DMS53 (cell line): Measurements from ENCODE around the gene LRRC56.

Experiments used
- DNase-seq: peaks from one replicate; lab custom pipeline; 2025; lab: John Stamatoyannopoulos, UW

The LRRC56 gene

GRCh38 chr11:539971-540481 is 2.7 kb downstream of the LRRC56 start:
- no peak for DNase-seq

GRCh38 chr11:540583-541432 is 3.5 kb downstream of the LRRC56 start:
- no peak for DNase-seq

DNA sequence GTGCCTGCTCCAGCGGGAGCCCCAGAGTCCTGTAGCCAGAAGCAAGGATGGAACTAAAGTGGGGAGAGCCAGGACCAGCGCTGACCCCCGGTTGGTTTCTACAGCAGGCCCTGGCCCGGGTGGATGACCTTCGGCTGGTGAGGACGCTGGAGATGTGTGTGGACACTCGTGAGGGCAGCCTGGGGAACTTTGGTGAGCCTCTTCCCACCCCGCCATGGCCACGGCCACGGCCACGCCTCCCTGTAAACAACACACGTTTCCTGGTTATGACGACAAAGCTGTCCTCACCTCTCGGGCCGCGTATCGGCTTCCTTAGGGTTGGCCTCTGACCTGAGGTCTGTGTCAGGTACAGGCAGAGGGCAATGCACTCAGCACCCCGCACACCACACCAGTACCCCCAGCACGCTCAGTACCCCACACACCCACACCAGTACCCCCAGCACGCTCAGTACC is 4.1 kb downstream of the LRRC56 start:
- DNase-seq, result peak; percentile 49

DNA sequence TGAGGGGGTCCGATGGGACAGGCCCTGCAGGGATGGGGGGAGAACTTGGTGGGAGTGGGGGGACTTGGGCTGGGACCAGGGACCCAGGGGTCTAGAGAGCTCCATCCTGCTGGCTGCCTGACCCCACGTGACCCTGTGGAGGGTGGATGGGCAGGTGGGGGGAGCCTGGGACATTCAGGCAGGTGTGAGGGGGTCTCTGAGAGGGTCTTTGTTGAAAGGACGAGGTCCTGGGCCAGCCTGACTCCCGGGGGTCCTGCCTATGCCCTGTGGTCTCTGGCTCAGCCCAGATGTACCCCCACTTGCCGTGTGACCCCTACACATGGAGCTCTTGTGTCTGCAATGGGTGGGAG is 7.5 kb downstream of the LRRC56 start:
- DNase-seq, result no peak

DNA sequence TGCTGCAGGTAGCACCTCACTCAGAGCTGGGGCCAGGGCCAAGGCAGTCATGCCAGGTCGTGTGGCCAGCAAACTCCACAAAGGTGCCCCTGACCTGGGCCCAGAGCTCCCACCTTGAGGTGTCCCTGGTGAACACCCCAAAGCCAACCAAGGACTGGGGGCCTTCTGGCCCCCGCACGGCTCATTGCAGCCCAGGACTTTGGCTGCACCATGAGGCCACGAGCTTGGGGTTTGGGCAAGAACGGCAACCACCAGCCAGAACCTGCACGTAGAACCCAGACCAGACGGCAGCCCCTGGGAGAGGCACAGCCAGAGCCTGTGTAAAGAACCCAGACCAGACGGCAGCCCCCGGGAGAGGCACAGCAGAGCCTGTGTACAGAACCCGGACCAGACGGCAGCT is 7.8 kb downstream of the LRRC56 start:
- DNase-seq, result no peak

DNA sequence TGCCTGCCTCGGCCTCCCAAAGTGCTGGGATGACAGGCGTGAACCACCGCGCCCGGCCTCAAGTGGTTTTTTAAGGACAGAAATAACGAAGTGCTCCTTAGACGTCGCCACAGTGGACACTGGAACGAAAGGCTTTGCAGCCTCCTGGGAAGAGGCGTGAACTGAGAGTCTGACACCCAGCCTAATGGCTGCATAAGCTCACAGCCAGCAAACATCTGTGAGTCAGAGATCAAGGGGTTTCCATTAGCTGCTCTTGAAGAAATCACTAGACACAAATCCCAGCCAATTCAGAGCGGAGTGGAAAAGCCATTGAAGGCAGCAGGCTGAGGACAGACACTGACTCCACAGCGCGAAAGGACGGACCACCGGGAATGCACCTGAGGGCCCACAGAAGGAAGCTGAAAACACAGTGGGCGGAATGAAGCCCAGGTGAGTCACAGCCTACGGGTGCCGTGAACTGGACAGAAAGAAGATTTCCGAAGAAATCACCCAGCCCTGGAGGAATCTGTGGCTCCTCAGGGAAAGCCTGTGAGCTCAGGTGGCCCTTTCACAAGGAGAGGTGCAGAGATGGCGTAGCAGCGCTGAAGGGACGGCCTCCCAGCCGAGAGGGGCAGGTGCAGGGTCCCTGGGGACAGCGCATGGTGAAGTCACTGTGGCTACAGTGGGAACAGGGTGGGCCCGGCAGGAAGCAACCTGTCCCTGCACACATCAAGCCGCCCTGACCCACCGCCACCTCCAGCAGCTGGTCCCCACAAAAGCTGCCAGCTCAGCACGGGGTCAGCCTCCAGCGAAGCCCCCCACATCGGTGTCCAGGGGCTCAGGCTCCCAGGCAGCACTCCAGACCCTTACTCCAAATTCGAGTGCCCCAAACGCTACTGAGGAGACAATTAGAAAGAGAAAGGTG is 11.6 kb downstream of the LRRC56 start:
- peak; percentile 56 for DNase-seq

DNA sequence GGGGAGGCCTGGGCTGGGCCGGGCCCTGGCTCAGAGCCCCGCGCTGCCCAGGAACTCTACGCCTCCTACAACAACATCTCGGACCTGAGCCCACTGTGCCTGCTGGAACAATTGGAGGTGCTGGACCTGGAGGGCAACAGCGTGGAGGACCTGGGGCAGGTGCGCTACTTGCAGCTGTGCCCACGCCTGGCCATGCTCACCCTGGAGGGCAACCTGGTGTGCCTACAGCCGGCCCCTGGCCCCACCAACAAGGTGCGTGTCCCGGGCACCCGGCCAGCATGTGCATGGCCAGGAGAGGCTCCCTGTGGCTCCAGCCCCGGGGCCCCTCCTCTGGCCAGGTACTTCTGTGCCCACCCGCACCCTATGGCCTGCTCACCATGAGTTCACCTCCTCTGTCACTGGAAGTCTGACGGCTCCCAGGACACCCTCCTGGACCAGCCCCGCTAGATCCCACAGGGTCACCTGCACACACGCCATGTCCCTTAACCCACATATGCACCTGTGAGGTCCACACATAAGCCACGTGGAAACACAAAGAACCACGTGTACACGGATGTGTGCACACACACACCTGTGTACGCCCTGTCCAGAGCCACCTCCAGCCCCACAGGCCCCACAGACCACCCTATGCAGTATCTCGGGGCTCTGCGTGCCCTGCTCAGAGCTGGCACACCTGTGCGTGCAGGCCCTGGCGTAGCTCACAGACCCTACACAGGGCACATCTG is 12.9 kb downstream of the LRRC56 start:
- no peak for DNase-seq

DNA sequence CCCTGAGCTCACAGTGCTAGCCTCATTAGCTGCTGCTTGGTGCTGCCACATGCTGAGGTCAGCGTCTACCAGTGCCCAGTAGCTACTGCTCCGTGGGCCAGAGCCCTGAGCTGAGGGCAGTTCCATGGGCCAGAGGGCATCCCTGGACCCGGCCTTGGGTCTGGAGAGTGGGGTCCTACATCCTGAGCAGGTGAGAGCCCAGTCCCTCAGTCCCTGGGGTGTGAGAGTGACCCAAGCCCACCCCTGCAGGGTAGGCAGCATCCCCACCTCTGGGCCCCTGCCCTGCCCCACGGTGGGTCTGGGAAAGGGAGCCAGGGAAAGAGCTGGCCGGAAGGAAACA is 13.4 kb downstream of the LRRC56 start:
- no peak for DNase-seq

- DNase-seq, result no peak
Observed at GRCh38 chr11:551131-551530, 13.8 kb downstream of the LRRC56 start.

DNA sequence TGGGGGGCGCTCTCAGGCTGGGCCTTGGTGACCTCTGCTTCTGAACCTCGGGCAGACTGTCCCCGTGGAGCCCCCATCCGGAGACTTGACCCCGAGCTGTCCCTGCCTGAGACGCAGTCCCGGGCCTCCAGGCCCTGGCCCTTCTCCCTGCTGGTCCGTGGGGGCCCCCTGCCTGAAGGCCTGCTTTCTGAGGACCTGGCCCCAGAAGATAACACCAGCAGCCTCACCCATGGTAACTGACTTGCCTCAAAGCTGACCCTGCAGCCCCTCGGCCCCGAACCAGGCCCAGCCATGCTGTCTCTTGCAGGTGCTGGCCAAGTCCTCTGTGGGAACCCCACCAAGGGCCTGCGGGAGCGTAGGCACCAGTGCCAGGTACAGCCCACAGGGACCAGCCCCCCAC is 14.3 kb downstream of the LRRC56 start:
- no peak for DNase-seq

DNA sequence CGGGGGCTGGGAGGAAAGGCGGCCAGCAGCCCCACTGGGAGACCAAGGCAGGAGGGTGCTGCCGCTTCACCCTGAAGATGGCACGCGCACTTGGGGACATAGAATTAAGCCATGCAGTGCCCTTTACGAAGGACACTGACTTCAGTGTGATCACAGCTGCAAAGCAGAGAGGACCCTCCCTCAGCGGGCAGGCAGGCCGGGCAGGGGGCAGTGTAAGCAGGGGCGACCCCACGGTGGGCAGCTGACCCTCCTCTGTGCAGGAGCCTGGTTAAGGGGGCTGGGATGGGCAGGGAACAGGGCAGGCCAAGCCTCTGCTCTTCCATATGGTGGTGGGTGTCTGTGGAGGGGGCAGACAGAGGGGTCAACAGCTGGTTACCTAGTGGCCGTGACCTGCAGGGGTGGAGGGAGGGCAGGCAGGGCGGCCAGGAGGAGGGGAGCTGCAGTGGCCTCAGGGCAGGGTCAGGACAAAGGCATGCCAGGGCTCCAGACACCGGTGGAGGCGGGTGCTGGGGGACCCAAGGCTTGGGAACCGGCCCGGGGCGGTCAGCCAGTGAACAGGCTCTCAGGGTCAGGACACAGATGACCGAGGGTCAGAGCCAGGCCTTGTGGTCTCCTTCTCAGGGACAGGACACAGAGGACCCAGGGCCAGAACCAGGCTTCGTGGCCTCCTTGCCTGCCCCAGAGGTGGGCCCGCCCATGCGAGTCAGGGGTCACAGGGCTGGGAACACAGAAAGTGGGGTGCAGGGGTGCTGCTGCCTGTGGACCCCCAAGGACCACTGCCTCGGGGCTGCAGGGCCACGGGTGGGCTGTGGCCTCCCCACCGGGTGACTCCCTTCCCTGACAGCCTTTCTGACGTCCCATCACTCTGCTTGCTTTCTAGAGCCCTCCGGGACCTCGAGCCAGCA is 16.0 kb downstream of the LRRC56 start:
- no peak for DNase-seq

DNA sequence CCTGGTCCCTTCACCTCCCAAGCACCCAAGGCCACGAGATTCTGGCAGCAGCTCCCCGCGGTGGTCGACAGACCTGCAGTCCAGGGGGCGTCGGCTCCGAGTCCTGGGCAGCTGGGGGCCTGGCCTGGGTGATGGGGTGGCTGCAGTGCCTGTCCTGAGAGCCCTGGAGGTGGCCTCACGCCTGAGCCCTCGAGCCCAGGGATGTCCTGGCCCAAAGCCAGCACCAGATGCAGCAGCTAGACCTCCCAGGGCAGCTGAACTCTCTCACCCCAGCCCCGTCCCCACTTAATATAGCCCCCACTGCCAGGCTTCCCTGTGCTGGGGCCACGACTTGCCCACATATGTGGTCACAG is 16.6 kb downstream of the LRRC56 start:
- peak; percentile 61 for DNase-seq

DNA sequence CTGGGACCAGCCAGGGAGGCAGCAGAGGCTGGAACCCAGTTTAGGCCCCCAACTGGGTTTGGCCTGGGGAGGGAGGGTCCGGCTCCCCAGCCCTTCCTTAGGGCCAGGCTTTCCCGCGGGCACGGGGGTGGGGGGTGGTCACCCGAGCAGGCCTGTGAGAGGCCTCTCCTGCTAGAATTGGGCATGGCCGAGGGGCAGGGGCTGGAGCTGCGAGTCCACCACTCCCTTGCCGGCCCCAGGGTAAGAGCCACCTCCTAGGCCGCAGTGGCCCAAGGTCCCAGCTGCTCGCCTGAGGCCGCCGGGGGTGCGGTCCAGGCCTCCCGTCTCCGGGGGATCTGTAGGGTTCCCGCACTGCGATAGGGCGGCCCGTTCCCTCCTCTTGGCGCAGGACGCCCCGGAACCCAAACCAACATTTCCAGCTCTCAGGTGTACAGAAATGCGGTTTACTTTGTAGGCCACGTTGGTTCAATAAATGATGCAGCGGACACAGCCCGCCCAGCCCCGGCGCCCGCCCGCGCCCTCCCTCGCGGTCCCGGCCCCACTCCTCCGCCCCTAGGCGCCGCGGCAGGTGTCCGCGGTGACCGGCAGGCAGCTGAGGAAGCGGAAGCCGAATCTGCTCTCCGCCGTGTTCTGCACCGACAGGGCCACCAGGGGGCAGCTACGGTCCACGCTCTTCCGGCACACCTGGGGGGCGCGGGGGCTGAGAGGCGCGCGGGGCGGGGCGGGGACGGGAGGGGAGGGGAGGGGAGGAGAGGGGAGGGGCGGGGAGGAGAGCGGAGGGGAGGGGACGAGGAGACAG is 17.3 kb downstream of the LRRC56 start:
- peak; percentile 95 for DNase-seq

DNA sequence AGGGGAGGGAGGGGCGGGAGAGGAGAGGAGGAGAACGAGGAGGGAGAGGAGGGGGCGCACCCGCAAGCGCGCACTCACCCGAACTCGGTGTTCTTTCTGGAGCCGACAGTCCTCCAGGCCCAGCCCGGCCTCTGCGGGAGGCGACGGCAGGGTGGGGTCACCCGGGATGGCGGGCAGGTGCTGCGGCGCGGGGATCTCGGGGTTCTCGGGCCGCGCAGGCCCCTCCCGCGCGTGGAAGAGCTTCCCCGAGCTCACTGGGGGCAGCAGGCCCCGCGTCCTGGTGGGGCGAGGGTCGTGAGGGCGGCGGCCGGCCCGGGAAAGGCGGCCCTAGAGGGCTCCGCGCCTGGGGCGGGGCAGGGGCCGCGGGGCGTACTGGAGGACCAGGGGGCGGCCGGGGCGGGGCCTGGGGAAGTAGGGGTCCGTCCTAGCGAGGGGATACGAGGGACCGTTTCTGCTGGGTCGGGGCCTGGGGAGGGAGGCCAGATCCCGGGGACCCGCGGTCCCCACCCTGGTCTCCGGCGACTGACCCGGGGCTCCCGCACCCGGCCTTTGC is 18.0 kb downstream of the LRRC56 start:
- DNase-seq, result no peak

GRCh38 chr11:555780-556661 is 18.7 kb downstream of the LRRC56 start:
- peak; percentile 77 for DNase-seq

GRCh38 chr11:556662-557256 is 19.4 kb downstream of the LRRC56 start:
- DNase-seq, result no peak

GRCh38 chr11:557328-558132 is 20.2 kb downstream of the LRRC56 start:
- DNase-seq, result peak; percentile 46

DNA sequence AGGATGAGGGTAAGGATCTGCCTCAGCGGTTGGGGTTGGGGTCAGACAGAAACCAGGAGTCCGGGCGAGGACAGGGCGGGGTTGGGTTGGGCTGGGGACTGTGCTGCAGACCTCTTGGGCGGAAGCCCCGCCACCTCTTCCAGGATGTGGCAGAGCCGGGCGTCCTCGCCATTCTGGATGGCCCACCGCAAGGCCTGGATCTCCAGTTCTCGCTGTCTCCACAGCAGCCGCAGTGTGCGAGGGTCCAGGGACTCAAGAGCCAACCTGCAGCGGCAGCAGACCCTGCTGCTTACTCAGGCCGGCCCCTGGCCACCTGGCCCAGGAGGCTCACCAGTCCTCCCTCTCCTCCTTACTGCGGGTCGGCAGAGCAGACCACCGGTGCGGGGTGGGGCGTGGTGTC is 21.2 kb downstream of the LRRC56 start:
- no peak for DNase-seq
